Measurements from ENCODE around the gene TNRC6C.

DNA sequence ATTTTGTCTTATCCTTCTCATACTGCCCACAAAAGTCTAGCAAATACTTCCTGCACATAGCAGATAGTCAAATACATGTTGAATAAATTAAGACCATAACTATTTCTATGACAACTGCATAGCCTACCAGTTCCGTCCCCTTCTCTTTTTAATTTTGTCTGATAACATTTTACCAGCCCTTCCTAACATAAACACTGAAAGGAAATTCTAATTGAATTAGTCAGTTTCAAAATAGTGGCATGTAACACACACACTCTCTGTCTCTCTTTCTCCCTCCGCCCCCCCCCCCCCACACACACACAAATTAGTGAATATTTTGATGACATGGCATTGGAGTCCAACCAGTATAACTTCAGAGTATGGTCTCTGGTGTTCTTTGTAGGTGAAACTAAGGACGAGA lies 41.8 kb downstream of the TNRC6C start:
- no peak for TF ChIP-seq POLR2A (IDR thresholded peaks at IDR 0.05)
- TF ChIP-seq, protein P1, sequence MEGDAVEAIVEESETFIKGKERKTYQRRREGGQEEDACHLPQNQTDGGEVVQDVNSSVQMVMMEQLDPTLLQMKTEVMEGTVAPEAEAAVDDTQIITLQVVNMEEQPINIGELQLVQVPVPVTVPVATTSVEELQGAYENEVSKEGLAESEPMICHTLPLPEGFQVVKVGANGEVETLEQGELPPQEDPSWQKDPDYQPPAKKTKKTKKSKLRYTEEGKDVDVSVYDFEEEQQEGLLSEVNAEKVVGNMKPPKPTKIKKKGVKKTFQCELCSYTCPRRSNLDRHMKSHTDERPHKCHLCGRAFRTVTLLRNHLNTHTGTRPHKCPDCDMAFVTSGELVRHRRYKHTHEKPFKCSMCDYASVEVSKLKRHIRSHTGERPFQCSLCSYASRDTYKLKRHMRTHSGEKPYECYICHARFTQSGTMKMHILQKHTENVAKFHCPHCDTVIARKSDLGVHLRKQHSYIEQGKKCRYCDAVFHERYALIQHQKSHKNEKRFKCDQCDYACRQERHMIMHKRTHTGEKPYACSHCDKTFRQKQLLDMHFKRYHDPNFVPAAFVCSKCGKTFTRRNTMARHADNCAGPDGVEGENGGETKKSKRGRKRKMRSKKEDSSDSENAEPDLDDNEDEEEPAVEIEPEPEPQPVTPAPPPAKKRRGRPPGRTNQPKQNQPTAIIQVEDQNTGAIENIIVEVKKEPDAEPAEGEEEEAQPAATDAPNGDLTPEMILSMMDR (IDR thresholded peaks at IDR 0.05) = no peak
